GM12874 (cell line): ENCODE results near the gene RGPD4.

Source experiments
- TF ChIP-seq, protein P1 (sequence below): IDR thresholded peaks from 2 replicates; pipeline ENCODE4 v1.5.1; 2011; ENCODE audit warnings: low read depth, mild to moderate bottlenecking, control low read depth, low read length, moderate library complexity; ENCODE audit not compliant: insufficient read depth

RGPD4 gene

GRCh38 chr2:107807988-107808387 lies 18.7 kb upstream of the RGPD4 start:
- TF ChIP-seq, protein P1, sequence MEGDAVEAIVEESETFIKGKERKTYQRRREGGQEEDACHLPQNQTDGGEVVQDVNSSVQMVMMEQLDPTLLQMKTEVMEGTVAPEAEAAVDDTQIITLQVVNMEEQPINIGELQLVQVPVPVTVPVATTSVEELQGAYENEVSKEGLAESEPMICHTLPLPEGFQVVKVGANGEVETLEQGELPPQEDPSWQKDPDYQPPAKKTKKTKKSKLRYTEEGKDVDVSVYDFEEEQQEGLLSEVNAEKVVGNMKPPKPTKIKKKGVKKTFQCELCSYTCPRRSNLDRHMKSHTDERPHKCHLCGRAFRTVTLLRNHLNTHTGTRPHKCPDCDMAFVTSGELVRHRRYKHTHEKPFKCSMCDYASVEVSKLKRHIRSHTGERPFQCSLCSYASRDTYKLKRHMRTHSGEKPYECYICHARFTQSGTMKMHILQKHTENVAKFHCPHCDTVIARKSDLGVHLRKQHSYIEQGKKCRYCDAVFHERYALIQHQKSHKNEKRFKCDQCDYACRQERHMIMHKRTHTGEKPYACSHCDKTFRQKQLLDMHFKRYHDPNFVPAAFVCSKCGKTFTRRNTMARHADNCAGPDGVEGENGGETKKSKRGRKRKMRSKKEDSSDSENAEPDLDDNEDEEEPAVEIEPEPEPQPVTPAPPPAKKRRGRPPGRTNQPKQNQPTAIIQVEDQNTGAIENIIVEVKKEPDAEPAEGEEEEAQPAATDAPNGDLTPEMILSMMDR: no peak

DNA sequence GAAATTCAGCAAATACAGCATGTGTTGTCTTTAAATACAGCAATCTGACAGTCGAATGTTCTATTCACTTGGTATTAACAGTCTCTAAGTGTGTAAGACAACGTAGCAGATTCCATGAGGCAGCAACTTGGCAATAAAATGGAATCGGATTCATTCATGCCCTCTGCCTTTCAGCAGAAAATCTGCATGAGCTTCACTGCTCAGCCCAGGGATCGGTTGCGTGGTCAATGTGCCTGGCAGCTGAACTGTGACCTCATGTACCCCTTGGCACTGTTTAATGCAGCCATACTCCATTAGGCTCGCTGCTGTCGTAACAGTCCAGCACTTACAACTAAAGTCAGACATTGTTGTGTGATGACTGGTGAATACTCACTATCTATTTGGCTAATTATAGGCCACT lies 17.7 kb upstream of the RGPD4 start:
- TF ChIP-seq, protein P1: no peak

GRCh38 chr2:107809835-107810234 lies 16.9 kb upstream of the RGPD4 start:
- TF ChIP-seq, protein P1: no peak

- TF ChIP-seq, protein P1: no peak
Measured at GRCh38 chr2:107810734-107811133, 16.0 kb upstream of the RGPD4 start.

DNA sequence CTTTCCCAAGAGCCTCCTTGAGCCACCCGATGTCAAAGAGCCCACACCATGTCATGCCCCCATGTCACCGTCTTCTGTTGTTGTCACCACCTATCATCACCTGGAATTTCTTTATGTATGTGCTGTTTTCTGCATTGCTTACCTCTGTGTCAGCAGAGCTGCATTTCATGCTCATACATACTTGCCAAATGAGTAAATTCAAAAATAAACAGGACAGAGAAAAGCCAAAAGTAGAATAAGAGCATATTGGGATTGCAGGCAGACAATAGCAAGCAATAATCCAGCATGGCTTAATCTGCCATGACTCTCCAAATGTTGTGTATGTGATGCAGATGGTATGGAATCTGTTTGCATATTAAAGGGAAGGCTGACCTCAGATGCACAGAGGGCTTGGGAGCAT lies 15.3 kb upstream of the RGPD4 start:
- TF ChIP-seq, protein P1: no peak

DNA sequence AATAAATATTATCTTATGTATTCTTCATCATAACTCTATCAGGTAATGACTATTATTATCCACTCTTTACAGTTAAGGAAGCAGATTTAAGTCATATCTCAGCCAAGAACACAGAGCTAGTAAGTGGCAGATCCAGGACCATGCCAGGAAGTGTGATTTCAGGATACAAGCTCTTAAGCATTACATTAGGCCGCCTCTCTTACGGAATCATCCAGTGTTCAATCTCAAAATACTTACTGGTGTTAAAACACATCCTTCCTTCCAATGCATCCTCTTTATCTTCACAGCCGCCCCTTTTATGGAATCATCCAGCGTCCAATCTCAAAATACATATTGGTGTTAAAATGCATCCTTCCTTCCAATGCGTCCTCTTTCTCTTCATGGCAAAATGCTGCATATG lies 14.7 kb upstream of the RGPD4 start:
- TF ChIP-seq, protein P1: no peak

DNA sequence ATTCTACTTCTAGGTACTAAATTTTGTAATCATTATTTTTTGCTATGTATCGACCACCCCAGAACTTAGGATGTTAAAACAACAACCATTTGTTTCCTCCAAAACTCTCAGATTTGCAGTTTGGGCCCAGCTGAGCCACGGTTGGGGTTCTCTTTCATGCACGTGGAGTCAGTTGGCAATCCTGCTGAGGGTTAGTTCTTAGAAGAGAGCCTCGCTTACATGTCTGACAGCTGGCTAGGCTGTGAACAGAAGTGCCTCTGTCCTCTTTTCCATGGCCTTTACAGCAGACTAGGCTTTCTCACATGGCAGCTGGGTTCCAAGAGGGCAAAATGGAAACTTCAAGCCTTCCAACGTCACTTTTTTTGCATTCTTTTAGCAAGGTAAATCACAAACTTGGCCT lies 9.3 kb upstream of the RGPD4 start:
- TF ChIP-seq, protein P1: no peak

GRCh38 chr2:107822302-107822701 lies 4.4 kb upstream of the RGPD4 start:
- TF ChIP-seq, protein P1: no peak
